ENCODE data around the gene GLP1R. TPM values are rescaled to one million over a fixed set of nuclear protein-coding genes. Genes with fewer than 3 reads are reported as not detected.

The GLP1R gene
- total RNA-seq, 2 donors from 2014 or later, result 0.15 TPM; not detected in 1

GRCh38 chr6:39083231-39083634 lies 34.7 kb downstream of the GLP1R start:
- H3K36me3 Mint-ChIP-seq (ENCODE audit: low read depth), result no peaks in the 10 kb centered on the region
- 80 to 85% methylated on average over 1 to 2 of the region's 2 CpGs for WGBS, 2 experiments (ENCODE audit: insufficient coverage in 1 of 2, insufficient read length in 1 of 2)
- Histone ChIP-seq H3K27ac (ENCODE audit: low read depth, low read length) (no peak overlapping the region), H3K36me3 (ENCODE audit: control insufficient read depth, insufficient read depth, low read length) (no peaks in the 10 kb centered on the region), H3K4me3 (ENCODE audit: low read length) (no peak overlapping the region), H3K4me1 (ENCODE audit: control insufficient read depth, insufficient read depth, low read length) (no peaks in the 10 kb centered on the region), H3K9me3 (ENCODE audit: control insufficient read depth, low read length) (no peaks in the 10 kb centered on the region), H3K27me3 (ENCODE audit: control insufficient read depth, insufficient read depth, low read length, poor library complexity, severe bottlenecking) (peaks cover 37% of the 10 kb centered on the region), H3K9ac (ENCODE audit: extremely low read depth, low read length, poor library complexity, severe bottlenecking) (no peak overlapping the region)
- peaks cover 3% of the 10 kb centered on the region for H3K4me1 Mint-ChIP-seq
- H3K9me3 Mint-ChIP-seq, result no peaks in the 10 kb centered on the region
- H3K4me3 Mint-ChIP-seq, result no peak overlapping the region
- DNase-seq, result peak; percentile 31
- no peak for TF ChIP-seq CTCF (conservative IDR thresholded peaks at IDR 0.05)
- H3K27me3 Mint-ChIP-seq (ENCODE audit: insufficient read depth), result peaks cover 65% of the 10 kb centered on the region
- no peak overlapping the region for H3K27ac Mint-ChIP-seq

DNA sequence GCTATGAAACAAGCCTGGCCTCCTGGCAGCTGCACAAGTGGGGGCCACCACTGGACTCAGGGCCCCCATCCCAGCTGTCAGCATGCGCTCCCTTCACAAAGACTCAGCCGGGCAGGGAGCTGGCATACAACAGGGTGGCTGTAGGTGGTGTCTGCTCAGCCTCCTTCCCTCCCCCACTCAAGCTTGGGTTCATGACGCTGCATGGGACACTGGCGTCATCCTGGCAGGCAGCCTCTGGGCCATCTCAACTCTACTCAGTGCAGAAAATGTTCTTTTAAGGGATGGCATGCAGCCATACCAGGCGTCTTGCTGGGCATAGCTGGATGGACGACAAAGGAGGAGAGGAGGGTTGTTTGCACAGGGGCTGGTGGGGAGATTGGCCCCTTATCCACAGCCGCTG lies 35.9 kb downstream of the GLP1R start:
- Histone ChIP-seq H3K9me3 (ENCODE audit: control insufficient read depth, low read length) (no peaks in the 10 kb centered on the region), H3K4me3 (ENCODE audit: low read length) (no peak overlapping the region), H3K36me3 (ENCODE audit: control insufficient read depth, insufficient read depth, low read length) (no peaks in the 10 kb centered on the region), H3K27me3 (ENCODE audit: control insufficient read depth, insufficient read depth, low read length, poor library complexity, severe bottlenecking) (peaks cover 27% of the 10 kb centered on the region), H3K4me1 (ENCODE audit: control insufficient read depth, insufficient read depth, low read length) (no peaks in the 10 kb centered on the region), H3K27ac (ENCODE audit: low read depth, low read length) (no peak overlapping the region), H3K9ac (ENCODE audit: extremely low read depth, low read length, poor library complexity, severe bottlenecking) (no peak overlapping the region)
- H3K4me3 Mint-ChIP-seq, result no peak overlapping the region
- WGBS, 2 experiments (ENCODE audit: insufficient coverage in 1 of 2, insufficient read length in 1 of 2), result 90 to 92% methylated on average over 4 to 7 of the region's 7 CpGs
- H3K27ac Mint-ChIP-seq, result no peak overlapping the region
- no peak for TF ChIP-seq CTCF (conservative IDR thresholded peaks at IDR 0.05)
- H3K36me3 Mint-ChIP-seq (ENCODE audit: low read depth), result no peaks in the 10 kb centered on the region
- peaks cover 7% of the 10 kb centered on the region for H3K4me1 Mint-ChIP-seq
- DNase-seq, result no peak
- H3K9me3 Mint-ChIP-seq, result no peaks in the 10 kb centered on the region
- peaks cover 55% of the 10 kb centered on the region for H3K27me3 Mint-ChIP-seq (ENCODE audit: insufficient read depth)

DNA sequence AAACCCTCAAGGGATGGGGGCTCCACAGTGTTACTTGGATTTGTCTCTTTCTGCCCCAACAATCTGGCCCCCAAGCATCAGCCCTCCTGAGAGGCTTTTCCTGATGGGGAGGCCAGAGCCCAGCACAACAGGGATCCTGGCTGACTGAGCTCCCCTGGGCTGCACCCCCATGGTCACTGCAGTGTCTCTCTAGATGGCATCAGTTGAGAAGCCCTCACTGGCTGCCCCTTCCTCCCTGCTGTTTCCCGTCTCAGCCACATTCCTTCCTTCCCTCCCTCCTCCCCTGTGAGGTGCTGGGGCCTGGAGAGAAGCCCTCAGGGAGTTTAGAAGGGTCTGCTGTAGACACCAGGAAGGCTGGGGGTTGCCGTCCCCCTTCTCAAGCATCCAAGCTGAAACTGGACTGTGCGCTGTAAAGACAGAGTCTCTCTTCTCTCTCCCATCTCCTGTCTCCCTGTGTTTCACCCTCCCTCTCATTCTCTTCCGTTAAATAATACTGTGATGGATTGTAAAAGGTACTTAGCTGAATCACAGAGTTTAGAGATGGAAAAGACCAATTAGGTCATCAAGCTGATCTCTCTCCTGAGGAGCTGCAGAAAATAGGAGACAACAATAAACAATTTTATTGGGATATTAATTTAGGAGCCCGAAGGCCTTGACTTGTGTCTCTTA lies 36.7 kb downstream of the GLP1R start:
- Mint-ChIP-seq H3K27me3 (ENCODE audit: insufficient read depth) (peaks cover 48% of the 10 kb centered on the region), H3K4me1 (peaks cover 7% of the 10 kb centered on the region), H3K9me3 (no peaks in the 10 kb centered on the region), H3K4me3 (no peak overlapping the region), H3K36me3 (ENCODE audit: low read depth) (no peaks in the 10 kb centered on the region), H3K27ac (no peak overlapping the region)
- Histone ChIP-seq H3K4me1 (ENCODE audit: control insufficient read depth, insufficient read depth, low read length) (no peaks in the 10 kb centered on the region), H3K36me3 (ENCODE audit: control insufficient read depth, insufficient read depth, low read length) (no peaks in the 10 kb centered on the region), H3K4me3 (ENCODE audit: low read length) (no peak overlapping the region), H3K27me3 (ENCODE audit: control insufficient read depth, insufficient read depth, low read length, poor library complexity, severe bottlenecking) (peaks cover 20% of the 10 kb centered on the region), H3K27ac (ENCODE audit: low read depth, low read length) (no peak overlapping the region), H3K9ac (ENCODE audit: extremely low read depth, low read length, poor library complexity, severe bottlenecking) (no peak overlapping the region), H3K9me3 (ENCODE audit: control insufficient read depth, low read length) (no peaks in the 10 kb centered on the region)
- no peak for TF ChIP-seq CTCF (conservative IDR thresholded peaks at IDR 0.05)
- 73 to 90% methylated on average over 2 to 5 of the region's 5 CpGs for WGBS, 2 experiments (ENCODE audit: insufficient coverage in 1 of 2, insufficient read length in 1 of 2)
- DNase-seq, result no peak

Data from endodermal cell (in vitro differentiated cells).